ENCODE data around the gene B4GALT4. TPM values are rescaled to one million over a fixed set of nuclear protein-coding genes. Genes with fewer than 3 reads are reported as not detected.
"Not testable (repeated sequence)": the region's sequence is repeated elsewhere in the genome, so short reads cannot be mapped to it uniquely, and the experiment has no call there.

The B4GALT4 gene
- polyA plus RNA-seq, 3 donors: 30.1 to 33.0 (median 32.1) TPM

DNA sequence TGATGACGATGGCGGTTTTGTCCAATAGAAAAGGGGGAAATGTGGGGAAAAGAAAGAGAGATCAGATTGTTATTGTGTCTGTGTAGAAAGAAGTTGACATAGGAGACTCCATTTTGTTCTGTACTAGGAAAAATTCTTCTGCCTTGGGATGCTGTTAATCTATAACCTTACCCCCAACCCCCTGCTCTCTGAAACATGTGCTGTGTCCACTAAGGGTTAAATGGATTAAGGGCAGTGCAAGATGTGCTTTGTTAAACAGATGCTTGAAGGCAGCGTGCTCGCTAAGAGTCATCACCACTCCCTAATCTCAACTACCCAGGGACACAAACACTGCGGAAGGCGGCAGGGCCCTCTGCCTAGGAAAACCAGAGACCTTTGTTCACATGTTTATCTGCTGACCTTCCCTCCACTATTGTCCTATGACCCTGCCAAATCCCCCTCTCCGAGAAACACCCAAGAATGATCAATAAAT lies 2.4 kb upstream of the B4GALT4 start:
- not testable (repeated sequence) for DNase-seq (ENCODE audit: extremely low read depth in 1 of 11, low read depth in 9 of 11, low spot score in 4 of 11)

GRCh38 chr3:119242387-119243057 lies 1.8 kb upstream of the B4GALT4 start:
- DNase-seq (ENCODE audit: extremely low read depth in 1 of 11, low read depth in 9 of 11, low spot score in 4 of 11): not testable (repeated sequence)

DNA sequence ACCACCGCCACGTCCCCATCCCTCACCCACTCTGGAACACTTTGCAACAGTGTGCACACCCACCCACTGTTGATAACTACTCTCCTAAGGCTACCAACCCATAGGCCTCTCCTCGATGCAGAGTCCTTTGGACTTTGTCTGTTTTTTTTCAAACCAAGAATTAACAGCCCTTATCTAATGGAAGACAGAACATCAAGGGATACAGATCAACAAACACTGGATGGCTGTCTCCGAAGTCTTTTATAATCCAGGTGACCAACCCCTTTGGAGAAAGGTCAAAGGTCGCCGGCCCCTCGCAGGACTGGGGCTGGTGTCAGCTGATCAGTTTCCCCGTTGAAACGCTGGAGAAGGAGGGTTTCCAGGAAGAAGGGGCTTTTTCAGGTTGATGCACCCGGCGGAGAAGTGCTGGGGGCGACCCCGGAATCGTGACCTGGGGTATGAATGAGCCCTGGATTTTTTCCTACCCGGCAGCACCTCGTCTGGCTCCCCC lies 532 bp downstream of the B4GALT4 start:
- peak in 9 of 11 donors; percentile 25 to 59 (median 35) for DNase-seq (ENCODE audit: extremely low read depth in 1 of 11, low read depth in 9 of 11, low spot score in 4 of 11)

- DNase-seq (ENCODE audit: extremely low read depth in 1 of 11, low read depth in 9 of 11, low spot score in 4 of 11): peak in 1 of 11 donors; percentile 15
These were observed 1.4 kb downstream of the B4GALT4 start for GRCh38 chr3:119239206-119239820.

DNA sequence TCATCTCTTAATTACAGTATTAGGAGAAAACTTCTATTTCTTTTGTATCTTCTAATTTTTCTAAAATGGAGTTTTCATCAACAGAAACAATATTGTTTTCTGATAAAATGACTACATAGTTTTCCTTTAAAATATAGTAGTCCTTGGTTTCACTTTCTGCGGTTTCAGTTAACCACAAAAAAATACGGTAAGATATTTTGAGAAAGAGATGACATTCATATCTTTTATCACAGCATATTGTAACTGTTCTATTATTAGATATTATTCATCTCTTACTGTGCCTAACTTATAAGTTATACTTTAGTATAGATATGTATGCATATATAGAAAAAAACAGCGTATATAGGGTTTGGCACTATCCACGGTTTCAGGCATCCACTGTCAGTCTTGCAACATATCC lies 2.3 kb downstream of the B4GALT4 start:
- DNase-seq (ENCODE audit: extremely low read depth in 1 of 11, low read depth in 9 of 11, low spot score in 4 of 11): no peak

DNA sequence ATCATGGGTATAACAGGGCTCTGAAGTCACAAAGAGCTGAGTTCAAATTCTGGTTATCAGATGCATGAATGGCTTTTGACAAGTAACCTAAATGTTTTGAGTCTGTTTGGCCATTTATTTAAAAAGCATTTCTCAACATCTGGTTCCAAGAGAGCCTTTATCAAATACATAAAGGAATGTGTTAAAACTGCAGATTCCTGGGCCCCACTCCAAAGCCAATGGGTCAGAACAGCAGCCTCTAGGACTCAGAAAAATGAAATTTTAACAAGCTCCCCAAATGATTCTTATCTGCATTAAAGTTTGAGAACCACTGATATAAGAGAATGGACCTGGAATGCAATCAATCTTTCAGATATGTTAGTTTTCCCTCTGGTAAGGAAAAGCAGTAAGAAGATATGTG lies 3.4 kb downstream of the B4GALT4 start:
- no peak for DNase-seq (ENCODE audit: extremely low read depth in 1 of 11, low read depth in 9 of 11, low spot score in 4 of 11)

DNA sequence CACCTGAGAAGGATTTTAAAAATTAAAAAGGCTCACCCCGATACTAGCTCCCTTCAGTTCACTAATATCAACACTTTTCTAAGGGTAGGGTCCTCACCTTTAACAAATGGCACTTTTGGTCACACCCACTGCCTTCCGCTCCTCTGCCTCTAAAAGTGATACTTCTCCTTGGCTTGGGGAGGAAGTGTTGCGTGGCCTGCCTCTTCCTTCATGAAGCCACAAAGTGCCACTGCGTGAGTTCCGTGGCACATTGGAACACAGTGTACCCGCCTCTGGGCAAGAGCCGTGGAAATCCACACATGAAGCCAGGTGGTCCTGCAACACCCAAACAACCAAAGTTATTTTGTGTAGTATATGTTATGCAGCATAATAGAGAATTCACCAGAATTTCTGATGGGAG lies 3.9 kb downstream of the B4GALT4 start:
- DNase-seq (ENCODE audit: extremely low read depth in 1 of 11, low read depth in 9 of 11, low spot score in 4 of 11): no peak

GRCh38 chr3:119235151-119235550 lies 5.5 kb downstream of the B4GALT4 start:
- DNase-seq (ENCODE audit: extremely low read depth in 1 of 11, low read depth in 9 of 11, low spot score in 4 of 11): no peak

DNA sequence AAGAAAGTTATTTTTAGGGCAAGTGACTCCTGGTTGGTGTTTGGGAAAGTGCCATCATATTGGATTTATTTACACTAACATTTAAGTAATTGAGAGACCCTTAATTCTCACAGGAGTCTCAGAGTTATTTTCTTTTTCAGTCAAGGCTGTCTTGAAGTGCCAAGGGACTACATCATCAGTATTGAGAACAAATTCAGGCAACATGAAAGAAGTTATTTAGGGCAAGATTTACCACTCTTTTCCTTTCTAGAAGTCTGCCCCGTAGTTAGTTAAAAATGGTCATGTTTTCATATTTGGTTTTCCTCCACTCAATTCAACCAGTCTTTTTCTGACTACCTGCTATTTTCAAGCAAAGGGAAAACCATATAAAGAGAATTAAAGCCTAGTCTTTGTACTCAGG lies 6.1 kb downstream of the B4GALT4 start:
- no peak for DNase-seq (ENCODE audit: extremely low read depth in 1 of 11, low read depth in 9 of 11, low spot score in 4 of 11)

DNA sequence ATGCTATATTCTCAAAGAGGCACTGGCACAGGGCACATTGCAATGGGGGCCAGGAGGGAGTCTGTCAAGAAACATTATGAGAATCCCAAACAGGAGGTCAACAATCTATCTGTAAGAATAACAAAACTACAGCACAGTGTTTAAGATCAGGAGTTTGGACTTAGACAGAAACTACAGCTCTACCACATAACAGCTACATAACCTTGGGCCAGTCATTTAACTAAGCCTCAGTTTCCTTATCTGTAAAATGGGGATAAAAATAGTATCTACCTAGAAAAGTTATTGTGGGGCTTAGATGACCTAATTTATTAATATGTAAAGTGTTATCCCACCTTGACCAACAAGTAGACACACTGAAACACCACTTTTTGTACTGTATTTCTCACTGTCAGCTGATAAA lies 9.9 kb downstream of the B4GALT4 start:
- no peak for DNase-seq (ENCODE audit: extremely low read depth in 1 of 11, low read depth in 9 of 11, low spot score in 4 of 11)

GRCh38 chr3:119230071-119230470 lies 10.6 kb downstream of the B4GALT4 start:
- DNase-seq (ENCODE audit: extremely low read depth in 1 of 11, low read depth in 9 of 11, low spot score in 4 of 11): no peak

DNA sequence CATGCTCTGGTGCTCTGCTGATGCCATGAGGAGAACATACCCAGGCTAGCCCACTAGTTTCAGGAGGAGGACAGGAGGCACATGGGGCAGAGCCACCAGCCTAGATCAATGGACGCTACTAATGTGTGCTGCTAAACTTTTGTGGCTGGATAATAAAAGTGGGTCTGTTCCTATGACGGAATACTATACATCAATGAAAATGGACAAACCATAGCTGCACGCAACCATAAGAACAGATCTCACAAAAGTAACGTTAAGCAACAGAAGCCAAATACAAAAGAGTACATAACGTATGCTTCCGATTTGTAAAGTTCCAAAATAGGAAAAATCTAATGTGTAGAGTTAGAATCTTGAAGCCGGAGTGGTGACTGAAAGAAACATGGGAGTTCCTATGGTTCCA lies 11.5 kb downstream of the B4GALT4 start:
- no peak for DNase-seq (ENCODE audit: extremely low read depth in 1 of 11, low read depth in 9 of 11, low spot score in 4 of 11)

DNA sequence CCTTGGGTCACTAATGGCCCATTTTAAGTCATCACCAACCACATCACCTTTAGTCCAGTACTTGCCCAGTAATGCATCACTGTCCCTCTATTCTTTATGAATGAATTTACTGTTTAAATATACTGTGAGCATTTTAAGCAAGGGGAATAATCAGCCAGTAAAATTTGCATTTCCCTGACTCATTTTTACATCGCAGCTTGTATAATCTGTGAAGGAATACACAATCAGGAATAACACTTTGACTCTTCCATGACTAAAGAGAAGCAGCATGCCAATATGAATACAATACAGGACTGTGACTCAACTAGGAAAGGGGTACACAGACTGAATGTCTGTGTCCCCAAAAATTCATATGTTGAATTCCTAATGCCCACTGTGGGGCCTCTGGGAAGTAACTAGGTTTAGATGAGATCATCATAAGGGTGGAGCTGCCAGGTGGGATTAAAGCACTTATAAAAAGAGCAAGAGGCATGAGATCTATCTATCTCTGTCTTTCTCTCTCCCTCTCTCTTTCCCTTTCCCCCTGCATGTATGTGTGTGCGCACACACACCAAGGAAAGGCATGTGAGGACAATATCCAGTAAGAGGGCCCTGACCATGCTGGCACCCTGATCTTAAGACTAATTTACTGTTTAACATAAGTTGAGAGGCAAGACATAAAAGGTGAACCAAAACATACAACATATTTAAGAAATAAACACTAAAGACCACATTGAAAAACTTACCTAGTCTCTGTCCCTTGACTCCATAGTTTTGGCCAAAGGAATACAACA lies 12.1 kb downstream of the B4GALT4 start:
- no peak for DNase-seq (ENCODE audit: extremely low read depth in 1 of 11, low read depth in 9 of 11, low spot score in 4 of 11)

DNA sequence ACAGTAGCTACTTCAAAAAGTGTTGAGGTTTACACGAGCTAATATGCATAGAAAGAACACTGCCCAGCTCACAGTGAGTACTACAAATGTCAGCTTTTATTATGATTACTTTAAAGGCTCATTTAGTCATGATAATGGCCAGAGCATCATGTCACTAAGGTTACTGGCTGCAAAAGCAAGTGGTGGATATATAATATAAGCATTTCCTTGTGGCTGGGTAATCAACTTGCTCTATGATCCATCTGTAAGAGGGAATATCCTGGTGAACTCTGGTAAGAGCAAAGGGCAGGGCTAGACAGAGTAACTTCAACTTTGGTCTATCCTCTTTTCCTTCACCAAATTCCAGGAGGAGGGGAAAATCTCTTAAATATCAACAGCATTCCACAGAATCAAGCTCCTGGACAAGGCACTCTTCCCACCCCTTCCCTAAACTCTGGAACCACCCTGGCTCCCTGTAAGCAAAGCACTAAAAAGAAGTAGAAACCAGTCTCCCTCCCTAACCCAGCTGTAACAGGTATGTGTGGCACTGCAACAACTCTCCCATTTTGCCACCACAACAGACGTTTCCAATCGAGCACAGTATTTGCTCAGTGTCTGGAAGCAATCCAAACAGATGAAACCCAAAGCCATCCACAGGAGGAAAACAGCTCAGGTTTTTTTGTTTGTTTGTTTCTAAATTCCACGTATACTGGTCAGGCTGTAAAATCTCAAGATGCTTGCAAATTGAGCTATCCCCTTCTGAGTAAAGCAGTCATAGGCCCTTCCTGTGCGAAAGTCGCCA lies 13.4 kb downstream of the B4GALT4 start:
- DNase-seq (ENCODE audit: extremely low read depth in 1 of 11, low read depth in 9 of 11, low spot score in 4 of 11): no peak

- no peak for DNase-seq (ENCODE audit: extremely low read depth in 1 of 11, low read depth in 9 of 11, low spot score in 4 of 11)
These were observed 15.6 kb downstream of the B4GALT4 start for GRCh38 chr3:119225121-119225520.

DNA sequence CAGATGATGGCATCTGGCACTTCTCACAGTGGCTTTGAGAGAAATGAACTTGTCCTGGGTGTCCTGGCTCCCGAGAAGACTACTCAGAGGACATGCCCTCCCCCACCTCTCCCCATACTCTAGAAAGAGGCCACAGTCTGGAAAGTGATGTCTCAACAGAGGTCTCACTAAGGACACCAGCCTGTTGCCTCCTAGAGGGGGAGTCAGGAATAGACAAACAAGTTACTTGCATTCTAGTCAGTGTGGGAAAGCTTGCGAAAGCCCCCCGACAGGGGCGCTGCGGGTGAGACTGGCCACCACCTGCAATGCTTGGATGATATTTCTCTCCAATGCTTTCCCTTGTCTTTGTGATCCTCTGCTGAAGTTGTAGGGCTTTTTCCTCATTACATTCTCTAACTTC lies 17.2 kb downstream of the B4GALT4 start:
- no peak for DNase-seq (ENCODE audit: extremely low read depth in 1 of 11, low read depth in 9 of 11, low spot score in 4 of 11)

DNA sequence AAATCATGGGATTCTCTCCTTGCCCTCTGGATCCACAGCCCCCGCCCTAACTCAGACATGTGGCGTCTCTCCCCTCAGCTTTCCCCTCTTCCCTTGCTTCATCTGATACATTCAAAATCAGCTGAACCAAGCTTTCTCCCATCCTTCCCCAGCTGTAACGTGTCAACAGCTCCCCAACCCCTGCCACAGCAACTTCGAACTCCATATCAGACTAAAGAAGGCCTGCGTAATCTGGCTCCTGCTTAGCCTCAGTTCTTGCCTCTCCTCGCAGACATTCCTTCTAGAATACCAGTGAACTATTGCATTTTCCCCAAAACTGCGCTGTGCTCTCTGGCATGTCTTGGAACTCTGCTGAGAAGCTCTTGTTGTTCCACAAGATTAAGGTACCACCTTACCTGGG lies 18.3 kb downstream of the B4GALT4 start:
- DNase-seq (ENCODE audit: extremely low read depth in 1 of 11, low read depth in 9 of 11, low spot score in 4 of 11): no peak

- DNase-seq (ENCODE audit: extremely low read depth in 1 of 11, low read depth in 9 of 11, low spot score in 4 of 11): no peak
These were observed 18.8 kb downstream of the B4GALT4 start for GRCh38 chr3:119221779-119222320.
